ENCODE results near the gene CDH4.
"Not testable (repeated sequence)": the region's sequence is repeated elsewhere in the genome, so short reads cannot be mapped to it uniquely, and the experiment has no call there.

CDH4 gene

DNA sequence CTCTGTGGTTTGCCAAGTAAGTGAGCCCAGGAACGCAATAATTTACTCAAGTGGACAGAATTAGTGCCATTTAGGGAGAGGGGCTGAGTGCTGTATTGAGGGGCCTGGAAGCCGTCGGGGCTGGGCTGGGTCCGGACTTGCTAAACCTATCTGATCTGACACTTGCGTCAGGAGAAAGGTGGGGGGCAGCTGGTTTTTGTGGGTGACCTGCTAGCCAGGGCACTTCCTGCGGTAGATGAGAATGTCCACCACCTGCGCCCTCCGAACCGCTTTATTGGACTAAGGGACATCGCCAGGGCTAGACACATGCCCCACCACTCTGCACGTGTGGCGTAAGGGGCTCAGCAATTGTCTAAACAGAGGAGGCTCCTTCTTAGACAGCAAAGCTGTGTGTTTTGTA, 139.1 kb downstream of the CDH4 start:
- no peak for DNase-seq

DNA sequence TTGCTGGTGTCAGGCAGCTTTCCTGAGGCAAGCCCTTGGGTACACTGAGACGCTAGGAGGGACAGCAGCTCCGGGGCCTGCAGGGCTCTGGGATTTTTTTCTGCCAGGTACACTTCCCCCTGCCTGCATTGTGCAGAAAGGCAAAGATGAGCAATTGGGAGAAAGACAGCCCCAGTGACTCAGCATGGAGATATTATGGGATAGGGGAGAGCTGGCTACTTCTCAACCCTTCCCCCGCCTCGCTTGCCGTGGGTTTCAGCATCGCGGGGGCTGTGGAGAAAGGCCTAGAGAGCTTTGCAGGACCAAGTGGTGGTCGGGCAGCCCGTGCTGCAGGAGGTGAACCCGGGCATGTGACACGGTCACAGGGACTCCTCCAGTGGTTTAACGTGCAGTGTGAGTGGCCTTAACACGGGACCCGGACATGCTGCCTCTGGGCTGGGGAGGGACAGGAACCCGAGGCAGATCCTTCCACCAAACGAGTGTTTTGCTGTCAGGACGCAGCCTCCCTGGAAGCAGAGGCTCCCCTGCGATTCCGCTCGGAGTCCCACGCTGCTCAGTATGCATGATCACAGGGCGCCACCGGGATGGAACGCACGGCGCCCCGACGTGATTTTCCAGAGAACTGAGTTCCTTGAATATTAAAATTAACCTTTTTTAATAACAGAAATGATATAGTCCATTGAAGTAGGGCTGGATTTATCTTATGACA, 139.9 kb downstream of the CDH4 start:
- no peak for DNase-seq

GRCh38 chr20:61394088-61394799, 142.2 kb downstream of the CDH4 start:
- DNase-seq: no peak

- DNase-seq: no peak
Observed at GRCh38 chr20:61396262-61396848, 144.3 kb downstream of the CDH4 start.

DNA sequence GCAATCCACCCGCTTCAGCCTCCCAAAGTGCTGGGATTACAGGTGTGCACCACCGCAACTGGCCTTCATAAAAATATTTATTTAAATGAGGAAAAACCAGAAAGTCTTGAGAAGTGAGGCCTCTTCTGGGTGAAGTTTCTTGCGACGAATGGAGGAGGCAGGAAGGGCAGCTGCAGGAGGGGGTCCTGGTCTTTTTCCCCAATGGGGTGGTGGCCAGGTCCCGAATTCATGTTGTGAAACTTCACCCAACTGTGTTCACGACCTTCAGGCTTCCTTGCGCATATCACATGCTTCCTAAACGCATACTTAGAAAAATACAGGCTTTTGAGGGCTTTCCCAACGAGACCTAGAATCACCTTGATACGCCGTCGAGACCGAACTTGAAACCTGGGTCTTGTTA, 145.1 kb downstream of the CDH4 start:
- DNase-seq: no peak

- DNase-seq: no peak
Observed at GRCh38 chr20:61397790-61398189, 145.7 kb downstream of the CDH4 start.

DNA sequence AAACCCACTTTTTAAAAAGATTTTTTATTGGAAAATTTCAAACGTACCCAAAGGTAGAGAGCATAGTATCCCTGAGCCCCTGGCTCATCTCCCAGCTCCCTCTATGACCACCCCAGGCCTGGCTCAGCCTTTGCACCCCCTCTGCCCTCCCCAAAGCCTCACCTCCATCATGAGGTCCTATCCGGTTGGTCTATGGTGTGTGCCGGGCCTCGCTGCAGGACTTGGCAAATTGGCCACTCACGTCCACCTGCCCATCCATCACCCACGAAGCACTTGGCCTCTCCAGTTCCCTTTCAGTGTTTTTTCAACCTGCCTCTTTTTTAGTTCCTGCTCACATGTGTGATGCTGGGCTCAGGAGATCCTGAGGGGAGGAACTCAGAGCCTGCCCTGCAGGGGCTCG, 147.4 kb downstream of the CDH4 start:
- DNase-seq: no peak

- no peak for DNase-seq
Observed at GRCh38 chr20:61400499-61400898, 148.4 kb downstream of the CDH4 start.

GRCh38 chr20:61404303-61404702, 152.2 kb downstream of the CDH4 start:
- DNase-seq: no peak

DNA sequence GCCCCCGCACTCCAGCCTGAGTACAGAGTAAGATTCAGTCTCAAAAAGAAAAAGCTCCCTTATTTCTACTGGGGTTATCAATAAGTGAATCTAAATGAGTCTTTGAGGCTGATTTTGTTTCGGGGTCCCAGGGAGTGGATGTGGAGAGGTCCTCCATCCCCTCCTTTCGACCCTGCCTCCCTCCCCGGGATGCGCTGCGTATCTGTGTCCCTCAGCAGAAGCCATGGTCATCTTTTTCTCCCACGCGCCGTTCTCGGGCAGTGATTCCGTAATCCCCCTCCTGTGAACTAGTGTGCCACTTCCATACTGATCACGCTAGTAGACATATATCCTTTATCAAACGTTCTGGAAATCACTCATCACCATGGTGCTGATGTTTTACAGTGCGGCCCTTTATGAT, 152.9 kb downstream of the CDH4 start:
- DNase-seq: no peak

GRCh38 chr20:61406773-61407172, 154.7 kb downstream of the CDH4 start:
- DNase-seq: not testable (repeated sequence)

GRCh38 chr20:61407561-61407960, 155.5 kb downstream of the CDH4 start:
- DNase-seq: no peak

DNA sequence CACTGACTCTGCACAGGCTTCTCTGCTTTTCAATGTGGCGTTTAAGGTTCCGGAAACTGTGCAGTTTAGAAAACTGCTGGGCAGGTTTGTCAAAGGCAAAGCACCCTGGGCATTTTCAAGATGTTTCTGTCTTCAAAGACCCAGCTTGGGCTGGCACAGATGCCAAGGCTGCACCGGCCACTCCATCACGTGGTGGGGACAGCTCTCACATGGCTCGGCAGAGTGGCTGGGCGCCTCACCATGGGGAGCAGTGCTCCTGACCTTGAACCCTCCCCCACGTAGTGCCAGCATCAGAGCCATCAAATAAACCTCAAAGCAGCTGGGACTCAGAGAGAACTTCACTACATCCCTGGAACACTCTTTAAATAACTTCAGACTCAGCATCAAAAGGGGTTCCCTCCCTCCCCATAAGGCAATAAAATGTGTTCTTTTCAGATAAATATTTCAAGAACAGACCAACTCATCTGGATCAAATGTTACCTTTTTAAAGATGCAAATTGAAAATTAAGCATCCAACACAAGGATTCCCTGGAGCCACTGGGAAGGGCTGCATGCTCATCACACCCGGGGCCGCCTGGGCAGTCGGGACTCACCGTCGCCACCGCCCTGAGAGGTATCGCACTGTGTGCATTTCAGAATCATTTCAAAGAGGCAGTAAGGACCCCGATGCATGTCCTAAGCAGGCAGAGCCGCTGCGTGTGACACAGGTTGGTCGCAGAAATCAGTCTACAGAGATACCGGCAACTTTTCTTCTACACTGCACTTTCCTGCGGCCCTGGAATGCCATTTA, 157.1 kb downstream of the CDH4 start:
- no peak for DNase-seq

- no peak for DNase-seq
Observed at GRCh38 chr20:61411743-61412142, 159.7 kb downstream of the CDH4 start.

- no peak for DNase-seq
Observed at GRCh38 chr20:61413752-61414151, 161.7 kb downstream of the CDH4 start.

DNA sequence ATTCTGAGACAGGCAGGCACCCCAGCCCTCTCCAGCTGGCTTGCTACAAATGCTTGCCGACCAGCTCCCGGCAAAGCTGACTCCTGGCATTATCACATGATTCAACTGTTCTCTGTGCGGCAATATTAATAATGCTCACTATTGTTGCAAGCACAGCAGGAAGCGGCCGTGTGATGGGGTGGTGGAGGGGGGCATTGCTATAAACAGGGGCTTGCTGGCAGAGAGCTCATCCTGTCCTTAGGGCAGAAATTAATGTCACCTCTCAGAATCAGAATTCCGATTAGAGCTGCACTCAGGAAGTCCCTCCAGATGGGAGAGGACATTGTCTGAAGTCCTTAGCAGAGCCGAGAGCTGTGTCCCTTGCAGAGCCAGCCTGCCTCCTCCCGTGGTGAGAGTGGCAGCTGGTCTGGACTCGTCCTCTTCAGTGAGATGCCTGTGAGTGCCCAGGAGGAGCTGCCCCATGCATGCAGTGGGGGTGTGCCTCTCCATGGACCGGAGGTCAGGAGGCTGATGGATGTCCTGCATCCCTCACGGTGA, 162.5 kb downstream of the CDH4 start:
- no peak for DNase-seq

DNA sequence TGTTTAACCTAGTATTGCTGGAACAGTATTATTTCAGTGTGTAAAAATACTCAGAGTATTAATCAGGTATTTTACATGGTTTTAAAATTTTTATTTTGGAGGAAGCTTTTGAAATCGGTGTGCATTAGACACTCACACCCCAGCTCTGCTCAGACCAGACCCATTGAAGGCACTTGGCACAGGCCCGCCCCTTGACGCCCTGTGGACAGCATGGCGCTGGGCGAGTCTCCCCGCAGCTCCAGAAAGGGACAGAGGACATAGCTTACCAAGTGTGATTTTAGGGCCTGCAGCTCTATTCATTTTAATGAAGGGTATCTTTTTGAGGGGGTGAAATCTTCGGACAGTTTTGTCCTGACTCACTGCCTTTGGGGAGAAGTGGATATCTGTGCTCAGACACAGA, 164.5 kb downstream of the CDH4 start:
- no peak for DNase-seq

DNA sequence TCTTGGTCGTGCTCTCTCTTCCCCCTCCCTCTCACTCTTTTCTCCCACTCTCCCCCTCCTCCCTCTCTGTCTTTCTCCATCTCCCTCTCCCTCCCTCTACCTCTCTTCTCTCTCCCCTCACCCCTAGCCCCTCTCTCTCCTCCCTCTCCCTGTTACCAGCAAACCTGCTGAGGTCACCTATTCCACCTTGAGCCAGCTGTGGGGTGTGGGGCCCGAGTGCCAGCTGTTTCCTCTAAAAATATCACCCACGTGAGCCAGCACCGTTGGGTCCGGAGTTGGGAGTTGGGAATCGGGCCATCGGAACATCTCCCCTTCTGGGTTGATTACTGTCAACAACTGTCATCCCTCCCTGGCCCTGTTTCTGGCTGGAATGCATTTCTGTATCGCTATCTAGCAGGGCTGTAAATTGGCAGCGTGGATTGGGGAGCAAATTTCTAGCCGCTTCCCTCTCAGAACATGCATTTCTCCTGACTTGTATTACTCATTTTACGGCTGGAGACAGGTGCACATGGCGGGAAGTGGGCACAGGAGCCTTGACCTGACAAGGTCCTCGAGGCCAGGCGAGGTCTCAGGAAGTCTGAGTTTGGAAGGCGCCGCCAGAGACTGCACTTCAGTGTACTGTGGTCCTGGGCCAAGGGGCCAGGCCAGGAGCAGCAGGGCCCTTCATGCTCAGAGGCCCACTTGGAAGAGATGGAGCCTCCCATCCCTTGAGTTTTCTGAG, 165.3 kb downstream of the CDH4 start:
- no peak for DNase-seq

DNA sequence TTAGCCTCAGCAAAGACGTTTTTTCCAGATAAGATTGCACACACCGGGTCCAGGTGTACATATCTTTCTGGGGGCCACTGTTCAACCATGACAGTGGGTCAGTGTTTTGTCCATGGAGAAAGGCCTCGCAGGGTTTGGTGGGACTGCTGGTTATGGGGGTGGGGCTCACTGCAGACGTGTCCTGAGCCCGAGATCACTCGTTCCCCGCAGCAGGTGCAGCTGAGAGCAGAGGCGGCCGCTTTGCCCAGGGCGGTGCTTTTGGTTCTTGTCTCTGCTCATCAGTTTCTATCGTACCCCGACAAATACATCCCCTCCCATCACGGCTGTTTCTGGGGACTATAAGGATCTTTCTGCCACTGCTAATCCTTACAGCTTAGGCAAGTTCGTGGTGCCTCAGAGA, 166.9 kb downstream of the CDH4 start:
- DNase-seq: no peak

- no peak for DNase-seq
Observed at GRCh38 chr20:61419501-61419900, 167.4 kb downstream of the CDH4 start.

DNA sequence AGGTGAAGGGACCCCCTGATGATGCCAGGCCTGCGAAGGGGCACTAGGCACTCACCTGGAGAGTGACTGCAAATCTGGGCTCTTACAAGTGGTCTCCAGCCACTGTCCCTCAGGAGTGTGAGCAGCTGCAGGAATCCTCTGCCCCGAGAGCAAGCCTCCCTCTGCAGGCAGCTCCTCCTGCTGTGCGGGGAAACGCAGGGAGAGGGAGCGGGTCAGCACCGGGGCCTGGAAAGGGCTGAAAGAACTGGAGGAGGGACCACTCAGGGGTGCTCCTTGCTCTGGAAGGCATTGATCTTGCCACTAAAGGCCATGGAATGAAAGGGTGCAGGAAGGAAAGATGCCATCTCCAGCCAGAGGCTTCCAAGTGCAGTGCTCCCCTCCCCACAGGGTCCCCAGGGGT, 168.0 kb downstream of the CDH4 start:
- no peak for DNase-seq

DNA sequence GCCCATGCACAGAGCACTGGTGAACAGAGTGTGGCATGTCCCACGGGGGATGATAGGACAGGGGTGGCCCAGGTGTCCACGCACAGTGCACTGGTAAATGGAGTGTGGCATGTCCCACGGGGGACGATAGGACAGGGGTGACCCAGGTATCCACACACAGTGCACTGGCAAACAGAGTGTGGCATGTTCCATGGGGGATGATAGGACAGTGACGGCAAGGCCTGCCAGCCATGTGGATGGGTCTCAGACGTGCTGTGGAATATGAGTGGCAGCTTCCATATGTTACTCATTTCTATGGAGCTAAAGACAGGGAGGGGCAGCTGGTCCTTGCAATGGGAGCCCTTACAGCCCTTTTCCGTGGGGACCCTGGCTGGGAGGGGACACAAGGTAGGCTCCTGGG, 168.7 kb downstream of the CDH4 start:
- DNase-seq: no peak
